ENCODE data around the gene FERD3L.
"Not testable (repeated sequence)": the region's sequence is repeated elsewhere in the genome, so short reads cannot be mapped to it uniquely, and the experiment has no call there.

The FERD3L gene

GRCh38 chr7:19144661-19145433 is at the start of gene FERD3L:
TSS of gene FERD3L (minus strand) at chr7:19145421. CDS start at chr7:19145362, 59 bp downstream.
- DNase-seq, result peak; percentile 71

- not testable (repeated sequence) for DNase-seq
Measured at GRCh38 chr7:19194417-19194816, 49.2 kb upstream of the FERD3L start.

- no peak for DNase-seq
Measured at GRCh38 chr7:19181634-19182033, 36.4 kb upstream of the FERD3L start.

- DNase-seq, result no peak
Measured at GRCh38 chr7:19178595-19178994, 33.4 kb upstream of the FERD3L start.

GRCh38 chr7:19177269-19177668 is 32.0 kb upstream of the FERD3L start:
- DNase-seq, result peak; percentile 1

GRCh38 chr7:19175241-19175640 is 30.0 kb upstream of the FERD3L start:
- no peak for DNase-seq

- no peak for DNase-seq
Measured at GRCh38 chr7:19161671-19162070, 16.4 kb upstream of the FERD3L start.

GRCh38 chr7:19146699-19147098 is 1.5 kb upstream of the FERD3L start:
- DNase-seq, result peak; percentile 70

GRCh38 chr7:19145434-19146115 is 354 bp upstream of the FERD3L start:
- DNase-seq, result peak; percentile 77

GRCh38 chr7:19143881-19144574 is 1.2 kb downstream of the FERD3L start:
- DNase-seq, result peak; percentile 61

- DNase-seq, result no peak
Measured at GRCh38 chr7:19139706-19140327, 5.4 kb downstream of the FERD3L start.

GRCh38 chr7:19133886-19134285 is 11.3 kb downstream of the FERD3L start:
- DNase-seq, result peak; percentile 28

- no peak for DNase-seq
Measured at GRCh38 chr7:19133390-19133789, 11.8 kb downstream of the FERD3L start.

- no peak for DNase-seq
Measured at GRCh38 chr7:19128856-19129255, 16.4 kb downstream of the FERD3L start.

- peak; percentile 75 for DNase-seq
Measured at GRCh38 chr7:19121977-19122588, 23.1 kb downstream of the FERD3L start.

GRCh38 chr7:19119870-19120486 is 25.2 kb downstream of the FERD3L start:
- DNase-seq, result peak; percentile 57

- no peak for DNase-seq
Measured at GRCh38 chr7:19119372-19119771, 25.8 kb downstream of the FERD3L start.

GRCh38 chr7:19118636-19119371 is 26.4 kb downstream of the FERD3L start:
- peak; percentile 76 for DNase-seq

- peak; percentile 74 for DNase-seq
Measured at GRCh38 chr7:19117870-19118608, 27.2 kb downstream of the FERD3L start.

GRCh38 chr7:19117091-19117869 is 27.9 kb downstream of the FERD3L start, which contains the start of gene TWIST1:
TSS of gene TWIST1 (minus strand) at chr7:19117636. CDS start at chr7:19117321, 315 bp downstream.
- peak; percentile 92 for DNase-seq

Measured in eye (tissue), 1 donor.